ENCODE measurements around the gene PCMTD2. TPM values are rescaled to one million over a fixed set of nuclear protein-coding genes. Genes with fewer than 3 reads are reported as not detected.
"Not testable (repeated sequence)": the region's sequence is repeated elsewhere in the genome, so short reads cannot be mapped to it uniquely, and the experiment has no call there.

The PCMTD2 gene
- polyA plus RNA-seq, 3 donors: 26.5 to 49.1 (median 27.6) TPM

DNA sequence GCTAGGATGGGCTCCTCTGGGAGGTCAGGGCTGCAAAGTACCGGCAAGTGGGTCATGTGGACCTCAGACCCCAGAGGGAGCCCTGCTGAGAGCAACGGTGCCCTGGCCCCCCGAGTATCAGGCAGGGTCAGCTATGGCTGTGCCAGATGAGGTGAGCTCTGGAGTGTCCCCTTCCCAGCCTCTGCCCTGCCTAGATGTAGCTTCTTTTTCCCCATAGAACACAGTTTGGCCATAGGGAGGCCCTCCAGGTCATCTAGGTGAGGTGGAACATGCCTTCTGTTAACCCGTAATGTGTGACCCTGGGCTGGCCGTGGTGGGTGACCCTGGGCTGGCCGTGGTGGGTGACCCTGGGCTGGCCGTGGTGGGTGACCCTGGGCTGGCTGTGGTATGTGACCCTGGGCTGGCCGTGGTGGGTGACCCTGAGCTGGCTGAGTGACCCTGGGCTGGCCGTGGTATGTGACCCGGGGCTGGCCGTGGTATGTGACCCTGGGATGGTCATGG is 21.2 kb upstream of the PCMTD2 start:
- H3K27ac ChIP-seq (ENCODE audit: low read depth in 1 of 2, low read length in 2 of 2): no peak overlapping the region

GRCh38 chr20:64234921-64235565 is 20.5 kb upstream of the PCMTD2 start:
- H3K27me3 ChIP-seq (ENCODE audit: control insufficient read depth in 2 of 2, insufficient read depth in 2 of 2, low read length in 2 of 2); DNase-seq; H3K79me2 ChIP-seq (ENCODE audit: insufficient read depth, low read length); H3K4me1 Mint-ChIP-seq; H3K27me3 Mint-ChIP-seq (ENCODE audit: low read depth in 3 of 3); H3K4me3 ChIP-seq (replicated peaks in 1 of 3; ENCODE audit: low read depth in 2 of 3, low read length in 3 of 3); H3K36me3 Mint-ChIP-seq; H3K4me1 ChIP-seq (ENCODE audit: control insufficient read depth in 1 of 2, insufficient read depth in 2 of 2, low read length in 2 of 2); H3K36me3 ChIP-seq (replicated peaks in 1 of 2; ENCODE audit: control insufficient read depth in 1 of 2, insufficient read depth in 2 of 2, low read length in 2 of 2); H3K9me3 ChIP-seq (replicated peaks in 1 of 2; ENCODE audit: control insufficient read depth in 1 of 2, insufficient read depth in 1 of 2, low read length in 2 of 2); H3K9me3 Mint-ChIP-seq; H3K9ac ChIP-seq (ENCODE audit: insufficient read depth, low read length, poor library complexity, severe bottlenecking); H4K20me1 ChIP-seq (ENCODE audit: insufficient read depth, low read length); H2AFZ ChIP-seq (ENCODE audit: insufficient read depth, low read depth, low read length, poor library complexity, severe bottlenecking); H3K27ac Mint-ChIP-seq; H3K4me2 ChIP-seq (replicated peaks; ENCODE audit: extremely low read depth, low read length, poor library complexity, severe bottlenecking); intact Hi-C loops (cut with micrococcal nuclease); H3K4me3 Mint-ChIP-seq; H3K27ac ChIP-seq (ENCODE audit: low read depth in 1 of 2, low read length in 2 of 2): not testable (repeated sequence)
- 97% methylated on average over 14 of the region's 17 CpGs for WGBS (ENCODE audit: insufficient coverage)

More for the DNA sequence above, 21.2 kb upstream of the PCMTD2 start:
- H3K4me1 Mint-ChIP-seq: peaks cover 5% of the 10 kb centered on the region
- WGBS (ENCODE audit: insufficient coverage): 98% methylated on average over 9 of the region's 11 CpGs
- no peaks in the 10 kb centered on the region for H3K79me2 ChIP-seq (ENCODE audit: insufficient read depth, low read length)
- no peaks in the 10 kb centered on the region for H3K36me3 Mint-ChIP-seq
- no peak overlapping the region for H3K27ac Mint-ChIP-seq
- no peak for DNase-seq
- no peaks in the 10 kb centered on the region for H3K4me1 ChIP-seq (ENCODE audit: control insufficient read depth in 1 of 2, insufficient read depth in 2 of 2, low read length in 2 of 2)
- TF ChIP-seq CTCF (IDR thresholded peaks at IDR 0.05): no peak
- H3K4me2 ChIP-seq (replicated peaks; ENCODE audit: extremely low read depth, low read length, poor library complexity, severe bottlenecking): no peak overlapping the region
- H3K4me3 Mint-ChIP-seq: no peak overlapping the region
- peaks cover 0 to 6% (median 2%) of the 10 kb centered on the region in 7 donors for H3K9me3 Mint-ChIP-seq
- no peaks in the 10 kb centered on the region for H3K9me3 ChIP-seq (replicated peaks in 1 of 2; ENCODE audit: control insufficient read depth in 1 of 2, insufficient read depth in 1 of 2, low read length in 2 of 2)
- H3K27me3 ChIP-seq (ENCODE audit: control insufficient read depth in 2 of 2, insufficient read depth in 2 of 2, low read length in 2 of 2): no peaks in the 10 kb centered on the region
- H3K36me3 ChIP-seq (replicated peaks in 1 of 2; ENCODE audit: control insufficient read depth in 1 of 2, insufficient read depth in 2 of 2, low read length in 2 of 2): no peaks in the 10 kb centered on the region
- no peak overlapping the region for H2AFZ ChIP-seq (ENCODE audit: insufficient read depth, low read depth, low read length, poor library complexity, severe bottlenecking)
- H4K20me1 ChIP-seq (ENCODE audit: insufficient read depth, low read length): no peaks in the 10 kb centered on the region
- no peak overlapping the region for H3K9ac ChIP-seq (ENCODE audit: insufficient read depth, low read length, poor library complexity, severe bottlenecking)
- intact Hi-C loops (cut with micrococcal nuclease): no loop called here
- H3K27me3 Mint-ChIP-seq (ENCODE audit: low read depth in 3 of 3): peaks cover 0 to 2% (median 0%) of the 10 kb centered on the region in 3 donors
- no peak overlapping the region for H3K4me3 ChIP-seq (replicated peaks in 1 of 3; ENCODE audit: low read depth in 2 of 3, low read length in 3 of 3)
